B cell (primary cell): ENCODE results near the gene C6orf89. TPM values are rescaled to one million over a fixed set of nuclear protein-coding genes. Genes with fewer than 3 reads are reported as not detected.

Source experiments
- ATAC-seq: fragments of 200-7000 bp; cut with Tn5 transposase; one replicate; pipeline ENCODE4 v1.10.0; 2021; ENCODE audit warnings: low read depth, mild to moderate bottlenecking, moderate number of reproducible peaks, moderate library complexity
- CTCF ChIA-PET: fragments of 350-600 bp; sonication (Branson Sonifier 250); formaldehyde crosslinking; loops from one replicate; lab custom pipeline; 2021; ENCODE audit warnings: antibody characterized with exemption, inconsistent platforms; lab: Charles Lee
- POLR2A ChIA-PET: fragments of 350-600 bp; sonication (Branson Sonifier 250); formaldehyde crosslinking; loops from one replicate; lab custom pipeline; 2021; ENCODE audit warnings: antibody characterized with exemption; lab: Charles Lee
- DNase-seq: peaks from one replicate; pipeline ENCODE4 v3.0.0; 2013
- H2AFZ ChIP-seq: 2 replicates; pipeline ENCODE4 v1.6.1; 2012; ENCODE audit warnings: mild to moderate bottlenecking, low read depth, low read length; ENCODE audit not compliant: insufficient read depth, poor library complexity, severe bottlenecking
- H3K27ac ChIP-seq, 2 donors: 1 replicate in 1 of 2; 2 replicates in 1 of 2; pipeline ENCODE4 v1.5.1; 2012 to 2013; ENCODE audit warnings: low read length in 2 of 2, mild to moderate bottlenecking in 2 of 2, moderate library complexity in 1 of 2
- H3K27me3 ChIP-seq, 4 experiments: fragments of 200-600 bp in 1 of 4; sonication (generic) in 1 of 4; replicated peaks in 1 of 4; 1 replicate in 2 of 4; 2 replicates in 2 of 4; pipeline versions ENCODE4 v1.6.1 to v1.7.0; 2013 to 2016; ENCODE audit warnings: low read length in 3 of 4, mild to moderate bottlenecking in 2 of 4, mixed read lengths in 1 of 4, moderate library complexity in 1 of 4; ENCODE audit not compliant: insufficient read depth in 4 of 4, control insufficient read depth in 3 of 4; ENCODE audit errors: control extremely low read depth in 1 of 4
- H3K36me3 ChIP-seq, 2 experiments: replicated peaks in 1 of 2; 1 replicate in 1 of 2; 2 replicates in 1 of 2; pipeline versions ENCODE4 v1.6.1 to v1.7.1; 2013; ENCODE audit warnings: low read length in 1 of 2; ENCODE audit not compliant: insufficient read depth in 2 of 2, control insufficient read depth in 1 of 2; ENCODE audit errors: control extremely low read depth in 1 of 2, extremely low read depth in 1 of 2
- H3K4me1 ChIP-seq, 2 donors: fragments of 200-600 bp in 1 of 2; sonication (generic) in 1 of 2; 1 replicate in 1 of 2; 2 replicates in 1 of 2; pipeline versions ENCODE4 v1.5.1 to v1.6.1; 2013 to 2017; ENCODE audit warnings: low read length in 2 of 2; ENCODE audit not compliant: control insufficient read depth in 2 of 2, insufficient read depth in 2 of 2
- H3K4me2 ChIP-seq: replicated peaks from 2 replicates; pipeline ENCODE3; 2012; ENCODE audit warnings: mild to moderate bottlenecking, low read depth, low read length; ENCODE audit not compliant: poor library complexity, severe bottlenecking
- H3K4me3 ChIP-seq, 5 experiments: fragments of 200-600 bp in 1 of 5; sonication (generic) in 1 of 5; 1 replicate in 3 of 5; 2 replicates in 2 of 5; pipeline versions ENCODE4 v1.5.1 to v1.7.0; 2011 to 2016; ENCODE audit warnings: low read length in 4 of 5, mild to moderate bottlenecking in 4 of 5, low read depth in 2 of 5, control low read depth in 1 of 5, moderate library complexity in 1 of 5; ENCODE audit not compliant: insufficient read depth in 1 of 5; ENCODE audit errors: control extremely low read depth in 1 of 5, extremely low read depth in 1 of 5
- H3K79me2 ChIP-seq: fragments of 200-600 bp; sonication (generic); one replicate; pipeline ENCODE4 v1.6.0; 2016; ENCODE audit warnings: low read length; ENCODE audit not compliant: control insufficient read depth, insufficient read depth
- H3K9ac ChIP-seq: fragments of 200-600 bp; sonication (generic); 2 replicates; pipeline ENCODE4 v1.6.1; 2017; ENCODE audit warnings: mild to moderate bottlenecking, low read length, moderate library complexity
- H3K9me3 ChIP-seq, 3 donors: one replicate each; pipeline versions ENCODE4 v1.6.1 to v1.7.1; 2013; ENCODE audit warnings: low read length in 2 of 3; ENCODE audit not compliant: control insufficient read depth in 2 of 3, insufficient read depth in 1 of 3; ENCODE audit errors: control extremely low read depth in 1 of 3
- H4K20me1 ChIP-seq: 2 replicates; pipeline ENCODE4 v1.6.0; 2012; ENCODE audit warnings: mild to moderate bottlenecking, low read length; ENCODE audit not compliant: insufficient read depth, control insufficient read depth, poor library complexity, severe bottlenecking
- H3K27ac Mint-ChIP-seq: one replicate; pipeline ENCODE4 v1.8.0; 2021; ENCODE audit warnings: mixed read lengths
- H3K27me3 Mint-ChIP-seq: one replicate; pipeline ENCODE4 v1.8.0; 2021; ENCODE audit warnings: mixed read lengths
- H3K4me1 Mint-ChIP-seq: one replicate; pipeline ENCODE4 v1.8.0; 2021; ENCODE audit warnings: mixed read lengths
- H3K4me3 Mint-ChIP-seq: one replicate; pipeline ENCODE4 v1.8.0; 2021; ENCODE audit warnings: mixed read lengths
- H3K9me3 Mint-ChIP-seq: one replicate; pipeline ENCODE4 v1.8.0; 2022; ENCODE audit warnings: mixed read lengths; ENCODE audit not compliant: insufficient read depth
- CTCF ChIP-seq: fragments of 200-600 bp; IDR thresholded peaks from one replicate; pipeline ENCODE4 v1.8.0; 2022; ENCODE audit warnings: antibody characterized with exemption, mild to moderate bottlenecking
- EZH2 ChIP-seq: IDR thresholded peaks from 2 replicates; pipeline ENCODE4 v1.6.1; 2012; ENCODE audit warnings: borderline replicate concordance, low read depth, mild to moderate bottlenecking, moderate library complexity, low read length; ENCODE audit not compliant: insufficient read depth, poor library complexity, severe bottlenecking
- WGBS: methylation state at CpG from one replicate; pipeline ENCODE4 v1.1.5; 2013; ENCODE audit warnings: missing lambda C conversion rate; ENCODE audit not compliant: insufficient coverage; 5-methylcytosine and 5-hydroxymethylcytosine counted together
- intact Hi-C: fragments of 100-400 bp; cut with micrococcal nuclease; formaldehyde crosslinking; loops from one replicate; pipeline ENCODE4 v1.10.0; 2022
- polyA plus RNA-seq: library from polyadenylated mRNA; depleted of rRNA; stranded (reverse); fragments of >200 nt; gene quantifications from 2 replicates; pipeline ENCODE4 v1.2.3, GENCODE V29; 2012
- total RNA-seq, 2 donors: library from RNA; stranded (reverse); fragments of 120-200 nt in 1 of 2; gene quantifications; 1 replicate in 1 of 2; 2 replicates in 1 of 2; pipeline versions ENCODE4 v1.2.3 to v1.2.4, GENCODE V29; 2013 to 2022

Gene C6orf89
- total and polyA plus RNA-seq, 2 donors (not counting 1 experiment from before 2014, with no cell fraction given) = 13.0 to 35.3 TPM

- ChIA-PET CTCF (no interaction called here), POLR2A (no interaction called here)
- Histone ChIP-seq H3K27ac (no peak overlapping the region), H3K4me3 (no peak overlapping the region), H3K36me3 (no peaks in the 10 kb centered on the region), H3K27me3 (peaks cover 0 to 19% (median 10%) of the 10 kb centered on the region in 4 experiments), H3K9ac (no peak overlapping the region), H2AFZ (no peak overlapping the region), H3K79me2 (no peaks in the 10 kb centered on the region), H3K4me2 (no peak overlapping the region), H4K20me1 (no peaks in the 10 kb centered on the region), H3K9me3 (peaks cover 0 to 3% (median 3%) of the 10 kb centered on the region in 3 donors), H3K4me1 (peaks cover 7 to 15% of the 10 kb centered on the region in 2 donors)
- no peak for TF ChIP-seq EZH2
- no peak for TF ChIP-seq CTCF
- Mint-ChIP-seq H3K27ac (no peak overlapping the region), H3K4me3 (no peak overlapping the region), H3K9me3 (peaks cover 3% of the 10 kb centered on the region), H3K27me3 (peaks cover 11% of the 10 kb centered on the region), H3K4me1 (peaks cover 14% of the 10 kb centered on the region)
- 93% methylated on average over 4 of the region's 4 CpGs for WGBS
- intact Hi-C loops = no loop called here
- no peak for ATAC-seq
- no peak for DNase-seq
These were observed 40.5 kb upstream of the C6orf89 start for GRCh38 chr6:36845233-36845632.

GRCh38 chr6:36847152-36847551 lies 38.6 kb upstream of the C6orf89 start:
- intact Hi-C loops = no loop called here
- Histone ChIP-seq H4K20me1 (no peaks in the 10 kb centered on the region), H3K9me3 (peaks cover 0 to 12% (median 12%) of the 10 kb centered on the region in 3 donors), H2AFZ (no peak overlapping the region), H3K4me3 (no peak overlapping the region), H3K4me1 (peaks cover 0 to 8% of the 10 kb centered on the region in 2 donors), H3K79me2 (no peaks in the 10 kb centered on the region), H3K9ac (no peak overlapping the region), H3K27me3 (peaks cover 0 to 11% (median 5%) of the 10 kb centered on the region in 4 experiments), H3K36me3 (no peaks in the 10 kb centered on the region), H3K4me2 (no peak overlapping the region), H3K27ac (no peak overlapping the region)
- H3K27ac Mint-ChIP-seq = no peak overlapping the region
- ChIA-PET POLR2A (no interaction called here), CTCF (interaction anchor here (0.8 to 7.8 kb wide), 3 partner anchors 13 to 223 kb away, joined by 3 to 92 read pairs (median 4); no protein-coding TSS in a partner anchor)
- TF ChIP-seq CTCF = no peak
- TF ChIP-seq EZH2 = no peak
- peaks cover 4% of the 10 kb centered on the region for H3K9me3 Mint-ChIP-seq
- ATAC-seq = no peak
- DNase-seq = no peak
- H3K27me3 Mint-ChIP-seq = peaks cover 3% of the 10 kb centered on the region
- WGBS = 100% methylated on average over 2 of the region's 4 CpGs
- peaks cover 8% of the 10 kb centered on the region for H3K4me1 Mint-ChIP-seq
- H3K4me3 Mint-ChIP-seq = no peak overlapping the region
